HG03558 (cell line): Measurements from ENCODE around the gene LRRC14B.

Source experiments
- ATAC-seq: cut with Tn5 transposase; IDR thresholded peaks from one replicate; pipeline ENCODE4 v1.9.1; 2021; ENCODE audit warnings: moderate number of reproducible peaks; ENCODE audit not compliant: unreplicated experiment; ENCODE audit errors: extremely low read depth

LRRC14B gene

DNA sequence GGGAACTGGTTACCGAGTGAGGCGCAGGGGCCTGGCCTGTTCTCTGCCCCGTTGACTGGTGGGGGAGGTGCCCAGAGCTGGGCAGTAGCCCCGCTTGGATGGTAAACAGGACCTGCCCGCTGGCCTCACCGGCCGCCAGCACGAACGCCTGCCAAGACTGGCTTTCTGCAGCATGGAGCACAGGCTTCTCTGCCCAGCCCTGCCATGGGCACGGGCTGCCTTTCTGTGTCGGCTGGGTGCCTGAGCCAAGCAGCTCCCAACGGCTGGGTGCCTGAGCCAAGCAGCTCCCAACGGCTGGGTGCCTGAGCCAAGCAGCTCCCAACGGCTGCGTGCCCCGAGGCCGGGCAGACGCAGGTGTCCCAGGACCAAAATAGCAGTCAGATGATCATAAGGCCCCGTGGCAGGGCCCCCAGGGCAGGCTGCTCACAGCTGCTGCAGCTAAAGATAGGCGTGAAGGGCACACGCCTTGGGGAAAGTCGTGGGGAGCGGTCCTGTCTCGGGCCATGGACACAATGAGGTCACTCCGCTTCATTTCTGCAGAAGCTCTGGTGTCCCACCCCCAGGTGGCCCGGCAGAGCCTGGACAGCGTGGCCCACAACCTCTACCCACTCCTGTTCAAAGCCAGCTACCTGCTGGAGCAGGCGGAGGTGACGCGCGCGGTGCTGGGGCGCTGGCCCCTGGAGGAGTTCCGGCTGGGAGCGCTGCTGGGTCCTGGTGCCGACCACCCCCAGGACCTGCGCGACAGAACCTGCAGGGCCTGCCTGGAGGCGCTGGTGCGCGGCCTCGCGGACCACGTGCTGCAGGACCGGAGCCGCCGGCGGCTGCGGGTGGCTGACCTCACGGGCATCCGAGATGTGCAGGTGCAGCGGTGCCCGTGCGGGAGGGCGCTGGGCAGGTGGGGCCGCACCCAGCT is at the start of gene LRRC14B:
Gene LRRC14B, plus strand, starts transcription at position 460 of the 913 bp plus-strand sequence. Its CDS starts 44 bp downstream, at position 504.
- no peak for ATAC-seq

DNA sequence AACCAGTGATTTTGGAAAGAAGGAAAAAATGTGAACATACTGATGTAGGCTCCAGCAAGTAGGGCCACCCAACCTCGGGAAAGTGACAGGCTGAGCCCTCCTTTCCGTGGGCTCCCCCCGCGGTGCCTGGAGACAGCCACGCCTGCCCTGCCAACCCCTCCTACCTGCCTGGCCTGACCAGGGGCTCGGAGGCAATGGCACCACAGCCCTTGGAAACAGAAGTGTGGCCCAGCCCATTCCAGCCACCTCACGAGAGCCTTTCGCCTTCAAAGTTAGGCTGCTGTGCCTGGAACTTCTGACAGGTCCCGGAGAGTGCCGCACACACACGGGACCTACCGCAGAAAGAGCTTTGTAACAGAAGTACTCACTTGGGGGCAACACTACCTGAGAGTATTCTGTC is 49.5 kb upstream of the LRRC14B start:
- ATAC-seq: no peak

GRCh38 chr5:142246-142810 is 49.0 kb upstream of the LRRC14B start:
- no peak for ATAC-seq

GRCh38 chr5:143041-143440 is 48.3 kb upstream of the LRRC14B start:
- ATAC-seq: no peak

- ATAC-seq: no peak
Measured at GRCh38 chr5:144941-145340, 46.4 kb upstream of the LRRC14B start.

DNA sequence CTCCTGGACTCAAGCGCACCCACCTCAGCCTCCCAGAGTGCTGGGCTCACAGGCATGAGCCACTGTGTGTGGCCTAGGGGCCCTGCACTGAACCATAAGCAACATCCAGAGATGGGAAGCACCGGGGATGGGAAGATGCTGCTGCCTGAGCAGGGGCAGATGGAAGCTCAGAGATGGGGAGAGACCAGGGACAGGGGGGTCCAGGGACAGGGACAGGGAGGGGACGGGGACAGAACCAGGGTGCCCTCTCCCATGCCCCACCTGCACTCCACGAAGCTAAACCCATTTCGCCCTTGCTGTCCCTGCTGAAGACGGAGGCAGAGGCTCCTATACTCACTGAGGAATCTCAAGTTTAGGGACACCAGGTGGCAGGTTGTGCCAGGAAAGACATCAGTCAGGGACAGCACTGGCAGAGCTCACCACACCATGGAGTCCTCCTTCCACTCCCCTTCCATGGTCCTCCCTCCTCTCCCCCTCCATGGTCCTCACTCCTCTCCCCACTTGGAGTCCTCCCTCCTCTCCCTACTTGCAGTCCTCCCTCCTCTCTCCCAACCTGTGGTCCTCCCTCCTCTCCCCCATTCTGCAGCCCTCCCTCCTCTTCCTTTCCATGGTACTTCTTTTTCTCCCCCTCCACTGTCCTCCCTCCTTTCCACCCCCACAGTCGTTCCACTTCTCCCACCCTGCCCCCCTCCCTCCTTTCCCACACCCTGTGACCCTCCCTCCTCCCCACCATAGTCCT is 45.5 kb upstream of the LRRC14B start:
- no peak for ATAC-seq

DNA sequence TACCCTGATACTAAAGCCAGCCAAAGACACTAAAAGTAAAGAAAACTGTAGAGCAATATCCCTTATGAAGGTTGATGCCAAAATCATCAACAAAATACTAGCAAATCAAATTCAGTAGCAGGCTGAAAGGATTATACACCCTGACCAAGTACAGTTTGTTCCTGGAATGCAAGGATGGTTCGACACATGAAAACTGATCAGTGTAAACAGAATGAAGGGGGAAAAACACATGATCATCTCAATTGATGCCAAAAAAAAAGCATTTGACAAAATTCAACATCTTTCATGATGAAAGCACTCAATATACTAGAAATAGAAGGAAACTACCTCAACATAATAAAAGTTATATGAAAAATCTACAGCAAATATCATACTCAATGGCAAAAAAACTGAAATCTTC is 43.5 kb upstream of the LRRC14B start:
- no peak for ATAC-seq

- no peak for ATAC-seq
Measured at GRCh38 chr5:149745-150485, 41.4 kb upstream of the LRRC14B start.

- no peak for ATAC-seq
Measured at GRCh38 chr5:150746-151145, 40.5 kb upstream of the LRRC14B start.

DNA sequence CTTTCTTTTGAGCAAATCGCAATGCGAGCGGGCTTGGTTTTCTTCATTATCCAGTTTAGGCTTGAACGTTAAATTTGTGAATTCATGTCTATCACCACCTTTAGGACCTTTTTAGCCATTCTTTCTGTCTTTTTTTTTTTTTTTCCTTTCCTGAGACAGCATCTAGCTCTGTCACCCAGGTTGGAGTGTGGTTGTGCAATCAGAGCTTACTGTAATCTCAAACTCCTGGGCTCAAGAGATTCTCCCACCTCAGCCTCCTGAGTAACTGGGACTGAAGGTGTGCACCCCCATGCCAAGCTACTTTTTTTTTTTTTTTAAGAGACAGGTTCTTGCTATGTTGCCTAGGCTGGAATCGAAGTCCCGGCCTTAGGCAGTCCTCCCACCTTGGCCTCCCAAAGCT is 39.2 kb upstream of the LRRC14B start:
- ATAC-seq: no peak

DNA sequence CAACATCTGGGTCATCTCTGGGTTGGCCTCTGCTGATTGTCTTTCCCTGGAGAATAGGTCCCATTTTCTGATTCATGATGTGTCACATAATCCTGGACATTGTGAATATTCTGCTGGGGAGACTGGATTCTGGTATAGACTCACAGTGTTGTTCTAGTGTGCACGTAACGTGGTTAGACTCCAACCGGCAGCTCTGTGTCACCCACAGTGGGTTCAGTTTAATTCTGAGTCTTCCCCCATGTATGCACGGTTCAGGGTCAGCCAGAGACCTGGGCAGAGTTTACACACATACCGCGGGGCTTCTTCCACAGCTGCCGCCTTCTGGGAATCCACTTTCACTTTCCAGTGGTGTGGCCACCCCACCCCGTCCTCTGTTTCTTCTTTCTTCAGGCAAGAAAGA is 38.0 kb upstream of the LRRC14B start:
- ATAC-seq: no peak

DNA sequence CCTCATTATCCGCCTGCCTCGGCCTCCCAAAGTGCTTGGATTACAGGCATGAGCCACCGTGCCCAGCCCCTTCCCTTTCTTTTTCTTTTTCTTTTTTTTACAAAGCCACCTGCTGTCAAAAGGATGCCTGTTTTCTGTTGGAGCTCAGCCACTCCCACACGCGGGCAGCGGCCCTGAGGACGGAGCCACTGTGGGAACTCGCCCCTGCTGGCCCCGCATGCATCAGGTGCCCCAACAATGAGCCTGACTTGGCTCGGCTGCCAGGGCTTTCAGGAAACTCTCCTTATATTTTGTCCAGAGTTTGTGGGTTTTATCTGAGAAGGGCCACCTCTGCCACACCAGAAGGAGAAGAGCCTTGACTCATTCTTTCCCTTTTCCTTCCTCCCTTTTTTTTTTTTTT is 37.1 kb upstream of the LRRC14B start:
- no peak for ATAC-seq

- ATAC-seq: no peak
Measured at GRCh38 chr5:154826-155225, 36.5 kb upstream of the LRRC14B start.

GRCh38 chr5:155651-156410 is 35.5 kb upstream of the LRRC14B start:
- ATAC-seq: no peak

- no peak for ATAC-seq
Measured at GRCh38 chr5:156411-157072, 34.8 kb upstream of the LRRC14B start.

DNA sequence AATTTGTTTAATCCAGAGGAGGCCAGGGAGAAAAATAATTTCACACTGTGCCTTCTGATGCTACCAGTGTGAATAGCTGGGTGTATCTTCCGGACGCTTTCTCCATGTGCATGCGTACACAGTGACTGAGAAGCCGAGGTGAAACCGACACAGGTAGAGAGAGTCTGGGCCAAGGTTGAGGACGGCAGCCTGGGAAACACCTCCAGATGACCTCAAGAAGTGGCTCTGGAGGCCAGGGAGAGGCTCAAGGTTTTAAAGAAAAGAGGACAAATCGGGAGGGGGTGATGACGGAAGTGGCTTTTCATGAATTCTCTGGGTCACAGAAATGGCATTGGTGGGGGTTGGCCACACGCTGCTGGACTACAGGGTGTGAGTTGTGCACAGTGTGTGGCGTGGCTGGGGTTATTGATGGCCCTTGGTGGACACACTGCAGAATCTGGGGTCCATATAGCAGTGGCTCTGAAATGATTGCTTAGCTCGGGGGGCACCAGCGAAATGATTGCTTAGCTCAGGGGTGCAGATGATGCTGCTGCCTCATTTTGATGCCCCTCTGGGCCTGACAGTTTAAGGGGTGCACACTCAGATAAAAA is 34.1 kb upstream of the LRRC14B start:
- ATAC-seq: no peak

GRCh38 chr5:157801-158200 is 33.5 kb upstream of the LRRC14B start:
- ATAC-seq: no peak

- ATAC-seq: no peak
Measured at GRCh38 chr5:158807-159447, 32.4 kb upstream of the LRRC14B start.
